ENCODE data around the gene C17orf107. TPM values are rescaled to one million over a fixed set of nuclear protein-coding genes. Genes with fewer than 3 reads are reported as not detected.
"Not testable (repeated sequence)": the region's sequence is repeated elsewhere in the genome, so short reads cannot be mapped to it uniquely, and the experiment has no call there.

The C17orf107 gene
- total RNA-seq, 1 experiment from 2014 or later = 2.4 TPM

GRCh38 chr17:4862720-4863119 is 36.6 kb upstream of the C17orf107 start:
- Histone ChIP-seq H3K4me1 (ENCODE audit: control insufficient read depth, insufficient read depth, low read length) (no peaks in the 10 kb centered on the region; the same call in 1 of the 2 replicates), H3K27me3 (ENCODE audit: control insufficient read depth, insufficient read depth, low read length) (no peaks in the 10 kb centered on the region), H3K27ac (ENCODE audit: low read length) (no peak overlapping the region), H3K36me3 (ENCODE audit: control insufficient read depth, insufficient read depth, low read length) (no peaks in the 10 kb centered on the region), H3K4me3 (ENCODE audit: low read depth in 2 of 2, low read length in 2 of 2) (no peak overlapping the region), H3K9me3 (ENCODE audit: control insufficient read depth, insufficient read depth, low read depth, low read length) (no peaks in the 10 kb centered on the region)
- ATAC-seq (no peak), DNase-seq (ENCODE audit: low read depth, low spot score) (no peak)
- no TSS peak for BruUV-seq (replicated peaks)
- in situ Hi-C loops (cut with HindIII; ENCODE audit: low pct_unique_long_range_greater_than_20kb, low sequenced_read_pairs) = no loop called here
- intact Hi-C loops (cut with micrococcal nuclease; ENCODE audit: unreplicated experiment) = no loop called here
- CTCF ChIA-PET = no interaction called here
- POLR2A ChIA-PET = interaction anchor here (0.6 kb wide), 1 partner anchor 333 kb away, joined by 3 read pairs; no protein-coding TSS in a partner anchor
- no peak for TF ChIP-seq TCF7L2 (IDR thresholded peaks at IDR 0.05; ENCODE audit: low read depth, low read length)
- no peak for TF ChIP-seq REST (IDR thresholded peaks at IDR 0.05; ENCODE audit: insufficient read depth in 1 of 2, low read depth in 2 of 2, low read length in 1 of 2)
- no peak for TF ChIP-seq CTCF (IDR thresholded peaks at IDR 0.05)
- no peak for TF ChIP-seq POLR2AphosphoS5 (IDR thresholded peaks at IDR 0.05; ENCODE audit: low read depth, low read length)
- TF ChIP-seq SIN3A (IDR thresholded peaks at IDR 0.05; ENCODE audit: borderline replicate concordance, insufficient read depth, low read depth, low read length) = no peak

- Histone ChIP-seq H3K27ac (ENCODE audit: low read length) (no peak overlapping the region), H3K36me3 (ENCODE audit: control insufficient read depth, insufficient read depth, low read length) (no peaks in the 10 kb centered on the region), H3K4me3 (ENCODE audit: low read depth in 2 of 2, low read length in 2 of 2) (no peak overlapping the region), H3K4me1 (ENCODE audit: control insufficient read depth, insufficient read depth, low read length) (no peaks in the 10 kb centered on the region), H3K27me3 (ENCODE audit: control insufficient read depth, insufficient read depth, low read length) (no peaks in the 10 kb centered on the region), H3K9me3 (ENCODE audit: control insufficient read depth, insufficient read depth, low read depth, low read length) (no peaks in the 10 kb centered on the region)
- ChIA-PET POLR2A (no interaction called here), CTCF (no interaction called here)
- ATAC-seq = no peak
- in situ Hi-C loops (cut with HindIII; ENCODE audit: low pct_unique_long_range_greater_than_20kb, low sequenced_read_pairs) (no loop called here), intact Hi-C loops (cut with micrococcal nuclease; ENCODE audit: unreplicated experiment) (no loop called here)
- no peak for DNase-seq (ENCODE audit: low read depth, low spot score)
- TF ChIP-seq POLR2AphosphoS5 (IDR thresholded peaks at IDR 0.05; ENCODE audit: low read depth, low read length) (no peak), SIN3A (IDR thresholded peaks at IDR 0.05; ENCODE audit: borderline replicate concordance, insufficient read depth, low read depth, low read length) (no peak), CTCF (IDR thresholded peaks at IDR 0.05) (no peak), TCF7L2 (IDR thresholded peaks at IDR 0.05; ENCODE audit: low read depth, low read length) (no peak), REST (IDR thresholded peaks at IDR 0.05; ENCODE audit: insufficient read depth in 1 of 2, low read depth in 2 of 2, low read length in 1 of 2) (no peak)
- no TSS peak for BruUV-seq (replicated peaks)
Measured at GRCh38 chr17:4863321-4863720, 36.0 kb upstream of the C17orf107 start.

GRCh38 chr17:4867535-4867934 is 31.8 kb upstream of the C17orf107 start:
- ATAC-seq; in situ Hi-C loops (cut with HindIII; ENCODE audit: low pct_unique_long_range_greater_than_20kb, low sequenced_read_pairs); H3K4me3 ChIP-seq (ENCODE audit: low read depth in 2 of 2, low read length in 2 of 2); H3K4me1 ChIP-seq (ENCODE audit: control insufficient read depth, insufficient read depth, low read length); BruUV-seq (replicated peaks); H3K27ac ChIP-seq (ENCODE audit: low read length); intact Hi-C loops (cut with micrococcal nuclease; ENCODE audit: unreplicated experiment); H3K9me3 ChIP-seq (ENCODE audit: control insufficient read depth, insufficient read depth, low read depth, low read length); DNase-seq (ENCODE audit: low read depth, low spot score); CTCF ChIA-PET; H3K27me3 ChIP-seq (ENCODE audit: control insufficient read depth, insufficient read depth, low read length); H3K36me3 ChIP-seq (ENCODE audit: control insufficient read depth, insufficient read depth, low read length): not testable (repeated sequence)
- POLR2A ChIA-PET = interaction anchor here (0.5 to 0.8 kb wide), 2 partner anchors 77 to 132 kb away, joined by 4 to 12 read pairs; no protein-coding TSS in a partner anchor
